Loucy (cell line): Measurements from ENCODE around the gene RHOA.
A peak's percentile ranks its signal among the peaks of the same experiment; 100 is the strongest.

Source experiments
- EZH2phosphoT487 ChIP-seq: fragments of 200-600 bp; IDR thresholded peaks from 2 replicates; pipeline ENCODE4 v1.6.1; 2018; ENCODE audit warnings: antibody characterized with exemption, mild to moderate bottlenecking, moderate library complexity, borderline replicate concordance
- TF ChIP-seq, protein P1 (sequence below): fragments of 200-600 bp; sonication (generic); conservative IDR thresholded peaks from 2 replicates; pipeline ENCODE4 v1.5.1; 2014; ENCODE audit warnings: mild to moderate bottlenecking, antibody characterized with exemption, low read length

DNA sequence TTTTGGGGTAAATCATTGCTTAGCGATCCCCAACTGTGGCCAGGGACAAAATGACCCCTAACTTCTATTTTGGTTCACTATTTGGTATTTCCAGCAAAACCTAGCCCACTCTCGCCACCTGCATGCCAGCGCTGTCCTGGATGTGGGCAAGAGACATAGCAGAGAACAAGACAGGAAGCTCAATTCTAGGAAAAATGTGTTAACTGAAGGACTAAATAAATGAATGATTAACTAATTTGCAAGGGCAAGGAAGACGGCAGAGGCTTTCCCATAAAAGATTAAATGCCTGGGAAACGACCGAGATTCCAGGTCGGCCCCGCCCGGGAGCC lies 16.9 kb upstream of the RHOA start:
- TF ChIP-seq, protein P1, sequence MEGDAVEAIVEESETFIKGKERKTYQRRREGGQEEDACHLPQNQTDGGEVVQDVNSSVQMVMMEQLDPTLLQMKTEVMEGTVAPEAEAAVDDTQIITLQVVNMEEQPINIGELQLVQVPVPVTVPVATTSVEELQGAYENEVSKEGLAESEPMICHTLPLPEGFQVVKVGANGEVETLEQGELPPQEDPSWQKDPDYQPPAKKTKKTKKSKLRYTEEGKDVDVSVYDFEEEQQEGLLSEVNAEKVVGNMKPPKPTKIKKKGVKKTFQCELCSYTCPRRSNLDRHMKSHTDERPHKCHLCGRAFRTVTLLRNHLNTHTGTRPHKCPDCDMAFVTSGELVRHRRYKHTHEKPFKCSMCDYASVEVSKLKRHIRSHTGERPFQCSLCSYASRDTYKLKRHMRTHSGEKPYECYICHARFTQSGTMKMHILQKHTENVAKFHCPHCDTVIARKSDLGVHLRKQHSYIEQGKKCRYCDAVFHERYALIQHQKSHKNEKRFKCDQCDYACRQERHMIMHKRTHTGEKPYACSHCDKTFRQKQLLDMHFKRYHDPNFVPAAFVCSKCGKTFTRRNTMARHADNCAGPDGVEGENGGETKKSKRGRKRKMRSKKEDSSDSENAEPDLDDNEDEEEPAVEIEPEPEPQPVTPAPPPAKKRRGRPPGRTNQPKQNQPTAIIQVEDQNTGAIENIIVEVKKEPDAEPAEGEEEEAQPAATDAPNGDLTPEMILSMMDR = peak; percentile 36
- no peak for TF ChIP-seq EZH2phosphoT487
